Activated naive CD8-positive, alpha-beta T cell treated with anti-CD3 and anti-CD28 coated beads for 36 hours (primary cell): ENCODE measurements around the gene RIMBP2. TPM values are rescaled to one million over a fixed set of nuclear protein-coding genes. Genes with fewer than 3 reads are reported as not detected.

ENCODE experiments used
- DNase-seq: peaks from one replicate; pipeline ENCODE4 v3.0.0; 2021
- H3K27ac Mint-ChIP-seq: one replicate; pipeline ENCODE4 v1.8.0; 2022; ENCODE audit warnings: mild to moderate bottlenecking, moderate library complexity, mixed read lengths
- H3K27me3 Mint-ChIP-seq: one replicate; pipeline ENCODE4 v1.8.0; 2022; ENCODE audit warnings: mild to moderate bottlenecking, mixed read lengths
- H3K36me3 Mint-ChIP-seq: one replicate; pipeline ENCODE4 v1.8.0; 2021; ENCODE audit warnings: mild to moderate bottlenecking, mixed read lengths
- H3K4me1 Mint-ChIP-seq: one replicate; pipeline ENCODE4 v1.8.0; 2021; ENCODE audit warnings: mixed read lengths
- H3K4me3 Mint-ChIP-seq: one replicate; pipeline ENCODE4 v1.8.0; 2022; ENCODE audit warnings: mild to moderate bottlenecking, moderate library complexity, mixed read lengths
- H3K9me3 Mint-ChIP-seq: one replicate; pipeline ENCODE4 v1.8.0; 2022; ENCODE audit warnings: mixed read lengths
- total RNA-seq, 2 experiments: library from RNA; stranded (reverse); gene quantifications; one replicate each; pipeline ENCODE4 v1.2.3, GENCODE V29; 2021

The RIMBP2 gene
- total RNA-seq, 2 experiments from 2014 or later, result not detected

DNA sequence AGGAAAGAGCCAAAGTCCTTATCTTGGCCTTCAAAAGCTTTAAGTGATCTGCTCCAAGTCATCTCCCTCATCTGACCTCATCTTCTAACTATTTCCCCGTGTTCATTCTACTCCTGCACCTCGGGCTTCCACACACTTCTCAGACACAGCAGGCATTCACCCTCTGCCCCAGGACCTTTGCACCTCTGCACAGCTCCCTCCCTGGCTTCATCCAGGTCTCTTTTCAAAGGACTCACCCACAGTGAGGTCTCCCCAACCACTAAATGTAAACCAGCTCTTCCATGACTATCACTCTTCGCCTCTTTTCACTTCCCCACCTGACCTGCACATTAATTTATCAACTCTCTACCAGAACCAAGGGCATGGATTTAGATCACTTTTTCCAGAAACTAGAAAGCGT lies 216.6 kb downstream of the RIMBP2 start:
- Mint-ChIP-seq H3K9me3 (no peaks in the 10 kb centered on the region), H3K36me3 (no peaks in the 10 kb centered on the region), H3K4me1 (no peaks in the 10 kb centered on the region), H3K27me3 (peaks cover 3% of the 10 kb centered on the region), H3K27ac (no peak overlapping the region), H3K4me3 (no peak overlapping the region)
- no peak for DNase-seq

DNA sequence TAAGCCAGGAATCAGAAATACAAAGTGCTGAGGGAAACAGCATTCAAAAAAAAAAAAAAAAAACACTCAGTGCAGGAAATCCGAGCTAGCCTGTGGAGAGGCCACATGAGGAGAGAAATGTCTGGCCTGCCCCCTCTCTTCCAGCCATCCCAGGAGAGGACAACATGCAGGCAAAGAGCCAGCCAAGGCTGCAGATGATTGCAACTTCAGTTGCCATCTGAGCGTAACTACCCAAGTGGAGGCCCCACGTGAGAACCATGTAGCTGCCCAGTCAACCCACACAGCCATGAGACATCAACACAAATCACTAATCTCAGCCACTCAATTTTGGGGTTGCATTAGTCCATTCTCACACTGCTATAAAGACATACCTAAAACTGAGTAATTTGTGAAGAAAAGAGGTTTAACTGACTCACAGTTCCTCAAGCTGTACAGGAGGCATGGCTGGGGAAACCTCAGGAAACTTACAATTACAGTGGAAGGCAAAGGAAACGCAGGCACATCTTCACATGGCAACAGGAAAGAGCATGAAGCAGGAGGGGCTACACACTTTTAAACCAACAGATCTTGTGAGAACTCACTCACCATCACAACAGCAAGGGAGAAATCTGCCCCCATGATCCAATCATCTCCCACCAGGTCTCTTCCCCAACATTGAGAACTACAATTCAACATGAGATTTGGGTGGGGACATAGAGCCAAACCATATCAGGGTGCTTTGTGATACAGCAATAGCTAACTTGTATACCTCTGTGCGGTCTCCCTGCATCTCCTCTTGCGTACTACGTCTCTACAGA lies 217.3 kb downstream of the RIMBP2 start:
- no peaks in the 10 kb centered on the region for H3K4me1 Mint-ChIP-seq
- H3K9me3 Mint-ChIP-seq, result no peaks in the 10 kb centered on the region
- DNase-seq, result no peak
- peaks cover 3% of the 10 kb centered on the region for H3K27me3 Mint-ChIP-seq
- no peak overlapping the region for H3K4me3 Mint-ChIP-seq
- H3K27ac Mint-ChIP-seq, result no peak overlapping the region
- no peaks in the 10 kb centered on the region for H3K36me3 Mint-ChIP-seq

- Mint-ChIP-seq H3K27ac (no peak overlapping the region), H3K36me3 (no peaks in the 10 kb centered on the region), H3K4me3 (no peak overlapping the region), H3K27me3 (peaks cover 3% of the 10 kb centered on the region), H3K9me3 (no peaks in the 10 kb centered on the region), H3K4me1 (no peaks in the 10 kb centered on the region)
- DNase-seq, result no peak
Observed at GRCh38 chr12:130497991-130498390, 218.1 kb downstream of the RIMBP2 start.

DNA sequence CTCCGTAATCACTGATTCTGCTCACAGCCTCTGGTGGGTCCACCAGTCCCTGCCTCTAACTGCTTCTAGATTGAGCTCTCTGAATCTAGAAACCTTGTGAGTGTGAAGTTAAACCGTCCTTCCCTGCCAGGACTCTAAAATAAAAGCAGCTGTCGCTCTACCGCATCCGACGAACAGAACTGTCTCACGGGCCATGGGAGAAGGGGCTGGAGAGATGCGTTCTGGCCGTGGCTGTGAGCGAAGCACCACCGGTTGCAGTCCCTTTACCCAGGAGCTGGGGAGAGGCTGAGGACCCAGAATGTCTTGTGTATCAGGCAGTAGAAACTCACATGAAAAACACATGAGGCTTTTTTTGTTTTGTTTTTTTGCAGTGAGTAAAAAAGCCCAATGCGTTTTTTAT lies 218.8 kb downstream of the RIMBP2 start:
- H3K4me1 Mint-ChIP-seq, result no peaks in the 10 kb centered on the region
- no peaks in the 10 kb centered on the region for H3K9me3 Mint-ChIP-seq
- H3K36me3 Mint-ChIP-seq, result no peaks in the 10 kb centered on the region
- peaks cover 3% of the 10 kb centered on the region for H3K27me3 Mint-ChIP-seq
- DNase-seq, result no peak
- H3K4me3 Mint-ChIP-seq, result no peak overlapping the region
- no peak overlapping the region for H3K27ac Mint-ChIP-seq

DNA sequence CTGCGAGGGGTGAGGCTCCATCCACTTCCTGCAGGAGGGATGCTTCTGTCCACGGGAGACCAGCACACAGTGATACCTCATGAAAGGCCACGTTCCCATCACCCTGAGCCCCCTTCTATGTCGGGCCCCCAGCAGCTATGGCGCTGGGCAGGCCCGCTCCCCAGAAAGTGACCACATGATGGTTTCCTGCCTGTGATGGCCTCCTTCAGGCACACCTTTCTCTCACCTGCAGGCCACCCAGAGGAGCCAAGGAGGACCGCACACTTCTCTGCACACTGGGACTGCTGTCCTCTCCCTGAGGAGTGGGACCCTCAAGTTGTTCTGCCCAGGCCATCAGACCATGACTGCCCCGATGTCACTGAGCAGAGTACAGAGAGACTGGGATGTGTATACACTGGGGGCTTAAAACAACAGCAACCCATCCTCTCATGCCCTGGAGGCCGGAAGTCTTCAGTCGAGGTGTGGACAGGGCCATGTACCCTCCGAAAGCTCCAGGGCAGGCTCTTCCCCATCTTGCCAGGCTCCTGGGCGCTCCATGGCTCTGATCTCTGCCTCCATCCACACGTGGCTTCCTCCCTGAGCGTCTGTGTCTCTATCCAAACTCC lies 219.5 kb downstream of the RIMBP2 start:
- no peak for DNase-seq
- Mint-ChIP-seq H3K4me3 (no peak overlapping the region), H3K36me3 (no peaks in the 10 kb centered on the region), H3K27me3 (peaks cover 3% of the 10 kb centered on the region), H3K4me1 (no peaks in the 10 kb centered on the region), H3K27ac (no peak overlapping the region), H3K9me3 (no peaks in the 10 kb centered on the region)

DNA sequence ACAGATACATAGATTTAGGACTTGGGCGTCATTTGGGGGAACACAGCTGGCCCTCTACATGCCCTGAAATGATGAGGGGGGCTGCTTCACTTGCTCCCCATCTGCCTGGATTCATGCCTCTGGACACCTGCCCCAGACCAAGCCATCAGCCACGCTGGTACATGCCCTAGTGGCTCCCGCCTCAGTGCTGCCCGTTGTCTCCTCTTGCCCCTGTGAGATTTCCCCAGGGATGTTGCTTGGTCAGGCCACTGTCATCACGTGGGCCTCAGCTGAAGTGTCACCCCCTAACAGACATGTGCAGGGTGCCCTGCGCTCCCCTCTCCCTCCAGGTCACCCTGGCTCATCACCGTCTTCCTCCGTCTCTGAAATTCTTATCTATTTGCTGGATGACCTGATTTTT lies 220.9 kb downstream of the RIMBP2 start:
- no peaks in the 10 kb centered on the region for H3K36me3 Mint-ChIP-seq

GRCh38 chr12:130494736-130495135 lies 221.4 kb downstream of the RIMBP2 start:
- no peaks in the 10 kb centered on the region for H3K27me3 Mint-ChIP-seq
- no peaks in the 10 kb centered on the region for H3K9me3 Mint-ChIP-seq
- H3K4me3 Mint-ChIP-seq, result no peak overlapping the region
- no peaks in the 10 kb centered on the region for H3K36me3 Mint-ChIP-seq
- H3K4me1 Mint-ChIP-seq, result no peaks in the 10 kb centered on the region
- no peak for DNase-seq
- no peak overlapping the region for H3K27ac Mint-ChIP-seq

More for the DNA sequence above, 220.9 kb downstream of the RIMBP2 start:
- H3K27ac Mint-ChIP-seq, result no peak overlapping the region
- no peaks in the 10 kb centered on the region for H3K4me1 Mint-ChIP-seq
- H3K4me3 Mint-ChIP-seq, result no peak overlapping the region
- H3K27me3 Mint-ChIP-seq, result no peaks in the 10 kb centered on the region
- H3K9me3 Mint-ChIP-seq, result no peaks in the 10 kb centered on the region
- no peak for DNase-seq

DNA sequence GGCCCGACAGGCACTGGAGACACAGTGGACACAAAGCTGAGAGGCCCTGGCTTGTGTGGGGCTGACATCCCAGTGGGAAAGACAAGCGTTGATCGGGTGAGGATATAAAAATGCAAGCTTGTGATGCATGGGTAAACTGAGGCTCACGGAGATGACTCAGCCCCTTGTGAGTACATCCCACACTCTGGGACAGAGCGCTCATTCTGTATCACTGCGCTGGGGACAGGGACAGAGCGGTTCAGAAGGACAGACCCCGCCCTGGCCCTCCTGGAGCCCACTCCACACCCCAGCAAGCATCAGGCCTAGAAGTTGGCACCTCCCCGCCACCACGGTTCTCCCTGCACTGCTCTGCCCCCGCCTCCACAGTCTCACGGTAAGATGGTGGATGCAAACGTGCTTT lies 222.1 kb downstream of the RIMBP2 start:
- Mint-ChIP-seq H3K4me3 (no peak overlapping the region), H3K27ac (no peak overlapping the region), H3K9me3 (no peaks in the 10 kb centered on the region), H3K27me3 (no peaks in the 10 kb centered on the region), H3K4me1 (no peaks in the 10 kb centered on the region), H3K36me3 (no peaks in the 10 kb centered on the region)
- no peak for DNase-seq

GRCh38 chr12:130491421-130492357 lies 224.4 kb downstream of the RIMBP2 start:
- no peaks in the 10 kb centered on the region for H3K9me3 Mint-ChIP-seq

GRCh38 chr12:130490674-130491073 lies 225.4 kb downstream of the RIMBP2 start:
- no peaks in the 10 kb centered on the region for H3K4me1 Mint-ChIP-seq

More at GRCh38 chr12:130491421-130492357, 224.4 kb downstream of the RIMBP2 start:
- Mint-ChIP-seq H3K4me3 (no peak overlapping the region), H3K27me3 (no peaks in the 10 kb centered on the region), H3K36me3 (no peaks in the 10 kb centered on the region), H3K27ac (no peak overlapping the region), H3K4me1 (no peaks in the 10 kb centered on the region)
- DNase-seq, result no peak

GRCh38 chr12:130489293-130489692 lies 226.8 kb downstream of the RIMBP2 start:
- no peak overlapping the region for H3K27ac Mint-ChIP-seq
- H3K36me3 Mint-ChIP-seq, result no peaks in the 10 kb centered on the region
- DNase-seq, result no peak
- no peaks in the 10 kb centered on the region for H3K27me3 Mint-ChIP-seq
- no peaks in the 10 kb centered on the region for H3K4me1 Mint-ChIP-seq
- H3K9me3 Mint-ChIP-seq, result no peaks in the 10 kb centered on the region
- H3K4me3 Mint-ChIP-seq, result no peak overlapping the region

More at GRCh38 chr12:130490674-130491073, 225.4 kb downstream of the RIMBP2 start:
- Mint-ChIP-seq H3K36me3 (no peaks in the 10 kb centered on the region), H3K27ac (no peak overlapping the region), H3K4me3 (no peak overlapping the region), H3K27me3 (no peaks in the 10 kb centered on the region), H3K9me3 (no peaks in the 10 kb centered on the region)
- DNase-seq, result no peak

- H3K9me3 Mint-ChIP-seq, result no peaks in the 10 kb centered on the region
- no peaks in the 10 kb centered on the region for H3K36me3 Mint-ChIP-seq
- H3K27ac Mint-ChIP-seq, result no peak overlapping the region
- no peak overlapping the region for H3K4me3 Mint-ChIP-seq
- H3K4me1 Mint-ChIP-seq, result no peaks in the 10 kb centered on the region
- no peak for DNase-seq
- no peaks in the 10 kb centered on the region for H3K27me3 Mint-ChIP-seq
Observed at GRCh38 chr12:130488358-130488710, 227.8 kb downstream of the RIMBP2 start.

DNA sequence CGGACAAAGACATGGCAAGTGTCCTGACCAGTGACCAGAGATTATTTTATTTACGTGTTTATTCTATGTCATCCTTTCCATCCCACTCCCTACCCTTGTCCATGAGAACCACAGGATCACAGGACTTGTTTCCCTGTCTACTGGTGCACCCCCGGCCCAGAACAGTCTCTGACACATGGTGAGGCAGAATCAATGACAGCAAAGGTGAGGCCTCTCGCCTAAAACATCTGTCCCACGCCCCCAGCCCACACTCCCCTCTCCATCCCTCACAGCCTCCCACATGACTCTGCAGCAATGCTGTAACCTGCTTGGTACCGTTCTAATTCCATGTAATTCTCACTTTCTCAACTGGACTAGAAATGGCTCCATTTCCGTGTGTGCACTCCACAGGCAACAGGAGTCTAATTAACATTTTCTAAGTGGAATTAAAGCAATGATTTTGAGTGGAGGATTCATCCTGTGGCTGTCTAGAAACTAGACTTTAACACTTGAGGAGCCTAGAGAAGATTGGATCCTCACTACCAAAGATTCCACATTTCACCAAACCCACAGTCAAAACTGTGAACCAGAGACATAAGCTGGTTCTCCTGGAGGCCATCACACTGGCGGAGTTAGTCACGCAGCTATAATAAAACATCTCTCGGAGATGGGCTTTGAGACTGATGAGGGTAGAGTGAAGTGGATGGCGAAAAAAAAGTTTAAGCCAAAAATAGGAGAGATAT lies 228.3 kb downstream of the RIMBP2 start:
- DNase-seq, result no peak
- H3K4me1 Mint-ChIP-seq, result no peaks in the 10 kb centered on the region
- no peaks in the 10 kb centered on the region for H3K27me3 Mint-ChIP-seq
- no peak overlapping the region for H3K4me3 Mint-ChIP-seq
- H3K27ac Mint-ChIP-seq, result no peak overlapping the region
- no peaks in the 10 kb centered on the region for H3K9me3 Mint-ChIP-seq
- H3K36me3 Mint-ChIP-seq, result no peaks in the 10 kb centered on the region

GRCh38 chr12:130486891-130487416 lies 229.1 kb downstream of the RIMBP2 start:
- Mint-ChIP-seq H3K27me3 (peaks cover 4% of the 10 kb centered on the region), H3K36me3 (no peaks in the 10 kb centered on the region), H3K27ac (no peak overlapping the region), H3K9me3 (no peaks in the 10 kb centered on the region), H3K4me1 (no peaks in the 10 kb centered on the region), H3K4me3 (no peak overlapping the region)
- DNase-seq, result no peak

- DNase-seq, result no peak
- H3K27ac Mint-ChIP-seq, result no peak overlapping the region
- H3K9me3 Mint-ChIP-seq, result no peaks in the 10 kb centered on the region
- H3K36me3 Mint-ChIP-seq, result no peaks in the 10 kb centered on the region
- no peak overlapping the region for H3K4me3 Mint-ChIP-seq
- peaks cover 9% of the 10 kb centered on the region for H3K27me3 Mint-ChIP-seq
- no peaks in the 10 kb centered on the region for H3K4me1 Mint-ChIP-seq
Observed at GRCh38 chr12:130486146-130486435, 230.0 kb downstream of the RIMBP2 start.
